Panc1 (cell line): ENCODE measurements around the gene AP5B1.

Experiments used
- CTCF ChIP-seq: fragments of 450-650 bp; IDR thresholded peaks from 2 replicates; pipeline ENCODE4 v1.5.1; 2017; ENCODE audit warnings: mild to moderate bottlenecking
- POLR2AphosphoS5 ChIP-seq: IDR thresholded peaks from 2 replicates; pipeline ENCODE4 v1.6.1; 2012; ENCODE audit warnings: mild to moderate bottlenecking, low read depth, low read length, moderate library complexity
- REST ChIP-seq, 2 experiments: IDR thresholded peaks; 2 replicates each; pipeline ENCODE4 v1.6.1; 2011 to 2012; ENCODE audit warnings: low read depth in 2 of 2, control low read depth in 1 of 2, low read length in 1 of 2, mild to moderate bottlenecking in 1 of 2, moderate library complexity in 1 of 2; ENCODE audit not compliant: insufficient read depth in 1 of 2
- SIN3A ChIP-seq: IDR thresholded peaks from 2 replicates; pipeline ENCODE4 v1.6.1; 2012; ENCODE audit warnings: low read depth, mild to moderate bottlenecking, low read length, moderate library complexity, borderline replicate concordance; ENCODE audit not compliant: insufficient read depth
- TCF7L2 ChIP-seq: IDR thresholded peaks from 2 replicates; pipeline ENCODE4 v1.6.1; 2011; ENCODE audit warnings: mild to moderate bottlenecking, low read depth, low read length, inconsistent platforms

- no peak for TF ChIP-seq CTCF
- no peak for TF ChIP-seq POLR2AphosphoS5
- TF ChIP-seq SIN3A, result no peak
- TF ChIP-seq REST (IDR thresholded peaks at IDR 0.05; ENCODE audit: insufficient read depth in 1 of 2, low read depth in 2 of 2, low read length in 1 of 2), result no peak
- no peak for TF ChIP-seq TCF7L2
These were observed 42.2 kb upstream of the AP5B1 start for GRCh38 chr11:65822776-65823528.
